Kidney (tissue), 14 donors: ENCODE data around the gene ARHGAP18. TPM values are rescaled to one million over a fixed set of nuclear protein-coding genes. Genes with fewer than 3 reads are reported as not detected.

Source experiments
- DNase-seq, 5 donors: peaks; one replicate each; pipeline ENCODE4 v3.0.0-alpha.2; 2013 to 2020
- FAIRE-seq: peaks from 2 replicates; lab custom pipeline; 2012; peaks lifted over from hg19 to GRCh38; lab: Jason Lieb, UNC
- H3K27ac ChIP-seq, 2 donors: one replicate each; pipeline ENCODE4 v1.7.0; 2013; ENCODE audit warnings: low read depth in 2 of 2, low read length in 2 of 2, inconsistent platforms in 1 of 2
- H3K27me3 ChIP-seq: one replicate; pipeline ENCODE4 v1.7.1; 2013; ENCODE audit warnings: low read length, inconsistent platforms; ENCODE audit not compliant: control insufficient read depth, insufficient read depth
- H3K36me3 ChIP-seq, 3 donors: one replicate each; pipeline versions ENCODE4 v1.7.0 to v1.7.1; 2013; ENCODE audit warnings: low read length in 3 of 3, control low read depth in 1 of 3, inconsistent platforms in 1 of 3; ENCODE audit not compliant: insufficient read depth in 3 of 3, control insufficient read depth in 2 of 3
- H3K4me1 ChIP-seq, 3 donors: one replicate each; pipeline versions ENCODE4 v1.7.0 to v1.7.1; 2013; ENCODE audit warnings: low read length in 3 of 3, inconsistent platforms in 1 of 3, low read depth in 1 of 3; ENCODE audit not compliant: control insufficient read depth in 2 of 3, insufficient read depth in 2 of 3
- H3K4me3 ChIP-seq, 3 donors: one replicate each; pipeline versions ENCODE4 v1.7.0 to v1.8.1; 2013; ENCODE audit warnings: low read length in 3 of 3, control low read depth in 1 of 3, inconsistent platforms in 1 of 3
- H3K9ac ChIP-seq, 3 donors: one replicate each; pipeline versions ENCODE4 v1.7.0 to v1.7.1; 2013; ENCODE audit warnings: low read length in 3 of 3, control low read depth in 1 of 3, inconsistent platforms in 1 of 3
- H3K9me3 ChIP-seq, 3 donors: one replicate each; pipeline versions ENCODE4 v1.7.0 to v1.7.1; 2013; ENCODE audit warnings: low read length in 3 of 3, control low read depth in 1 of 3, inconsistent platforms in 1 of 3; ENCODE audit not compliant: control insufficient read depth in 2 of 3, insufficient read depth in 1 of 3
- intact Hi-C: fragments of 100-400 bp; cut with DNase I; formaldehyde crosslinking; loops from one replicate; pipeline ENCODE4 v1.11.1; 2022
- polyA plus RNA-seq: library from polyadenylated mRNA; stranded (reverse); fragments of 350-450 nt; fragmentation: Illumina TruSeq; extraction: RNeasy Lipid Tissue Mini Kit (QIAGEN cat#74804); gene quantifications from one replicate; pipeline ENCODE4 v1.2.3, GENCODE V29; 2014; ENCODE audit warnings: low read depth, low replicate concordance; ENCODE audit not compliant: insufficient read depth
- total RNA-seq: library from RNA; stranded (reverse); fragmentation: NEBNext Ultra II Directional; extraction: Animal tissue kit (Norgen Biotek cat#: 25700); gene quantifications from one replicate; pipeline ENCODE4 v1.2.1, GENCODE V29; 2021
- TF ChIP-seq, protein P1 (sequence below): IDR thresholded peaks from 3 replicates; pipeline ENCODE4 v1.5.1; 2012; ENCODE audit warnings: mild to moderate bottlenecking, moderate library complexity, borderline replicate concordance; ENCODE audit not compliant: insufficient read depth; ENCODE audit errors: extremely low read depth
- donor health status: control.
- donor health status: control.
- donor health status: control.
- donor health status: control.
- donor health status: control.
- donor health status: DM: yes; HTN: yes; CAD: no.
- donor health status: Normal renal cell carcinoma (clear cell type).

The ARHGAP18 gene
- total and polyA plus RNA-seq, 2 donors from 2014 or later, result 26.5 to 39.8 TPM

DNA sequence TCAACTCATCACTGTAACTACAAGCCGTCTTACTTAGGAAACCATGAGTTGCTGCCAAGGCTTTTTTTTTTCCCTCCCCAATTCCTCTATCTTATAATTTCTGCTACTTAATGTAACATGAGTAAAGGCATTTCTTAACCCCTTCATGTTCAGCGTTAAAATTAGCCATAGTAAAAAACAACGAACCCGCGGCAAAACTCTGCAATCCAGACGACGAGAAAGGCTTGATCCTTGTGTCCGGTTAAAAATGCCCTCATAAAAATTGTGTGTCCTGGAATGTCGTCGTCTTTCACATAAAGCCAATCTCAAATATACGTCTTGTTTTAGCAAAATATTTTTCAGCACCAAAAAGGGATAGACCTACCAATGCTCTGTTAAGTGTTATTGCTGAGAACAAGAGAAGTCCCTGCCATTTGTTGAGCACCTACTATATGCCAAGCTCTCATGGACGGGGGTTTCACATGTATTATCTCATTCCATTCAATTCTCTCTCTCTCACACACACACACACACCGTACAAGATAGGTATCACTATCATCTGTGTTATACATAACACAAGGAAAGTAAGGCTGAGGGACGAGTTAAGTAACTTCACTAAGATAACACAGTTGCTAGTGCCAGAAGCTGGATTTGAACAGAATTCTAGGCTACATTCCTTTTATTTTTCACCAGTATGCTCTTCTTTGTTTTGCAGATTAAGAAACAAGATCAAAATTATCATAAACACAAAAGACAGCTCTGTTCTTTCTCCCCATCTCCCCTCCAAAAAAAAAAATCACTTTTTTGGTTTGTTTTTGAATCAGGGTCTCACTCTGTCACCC lies 683 bp upstream of the ARHGAP18 start:
- Histone ChIP-seq H3K4me3 (peak overlapping the region; percentile 69 to 100 (median 84)), H3K9me3 (no peaks in the 10 kb centered on the region), H3K36me3 (no peaks in the 10 kb centered on the region), H3K27ac (peak overlapping the region; percentile 78 to 97), H3K27me3 (no peaks in the 10 kb centered on the region), H3K4me1 (peaks cover 0 to 14% (median 0%) of the 10 kb centered on the region in 3 donors), H3K9ac (peak overlapping the region in 1 of 3 donors; percentile 85)
- TF ChIP-seq, protein P1, sequence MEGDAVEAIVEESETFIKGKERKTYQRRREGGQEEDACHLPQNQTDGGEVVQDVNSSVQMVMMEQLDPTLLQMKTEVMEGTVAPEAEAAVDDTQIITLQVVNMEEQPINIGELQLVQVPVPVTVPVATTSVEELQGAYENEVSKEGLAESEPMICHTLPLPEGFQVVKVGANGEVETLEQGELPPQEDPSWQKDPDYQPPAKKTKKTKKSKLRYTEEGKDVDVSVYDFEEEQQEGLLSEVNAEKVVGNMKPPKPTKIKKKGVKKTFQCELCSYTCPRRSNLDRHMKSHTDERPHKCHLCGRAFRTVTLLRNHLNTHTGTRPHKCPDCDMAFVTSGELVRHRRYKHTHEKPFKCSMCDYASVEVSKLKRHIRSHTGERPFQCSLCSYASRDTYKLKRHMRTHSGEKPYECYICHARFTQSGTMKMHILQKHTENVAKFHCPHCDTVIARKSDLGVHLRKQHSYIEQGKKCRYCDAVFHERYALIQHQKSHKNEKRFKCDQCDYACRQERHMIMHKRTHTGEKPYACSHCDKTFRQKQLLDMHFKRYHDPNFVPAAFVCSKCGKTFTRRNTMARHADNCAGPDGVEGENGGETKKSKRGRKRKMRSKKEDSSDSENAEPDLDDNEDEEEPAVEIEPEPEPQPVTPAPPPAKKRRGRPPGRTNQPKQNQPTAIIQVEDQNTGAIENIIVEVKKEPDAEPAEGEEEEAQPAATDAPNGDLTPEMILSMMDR, result no peak
- intact Hi-C loops, result no loop called here
- no peak for FAIRE-seq
- no peak for DNase-seq

DNA sequence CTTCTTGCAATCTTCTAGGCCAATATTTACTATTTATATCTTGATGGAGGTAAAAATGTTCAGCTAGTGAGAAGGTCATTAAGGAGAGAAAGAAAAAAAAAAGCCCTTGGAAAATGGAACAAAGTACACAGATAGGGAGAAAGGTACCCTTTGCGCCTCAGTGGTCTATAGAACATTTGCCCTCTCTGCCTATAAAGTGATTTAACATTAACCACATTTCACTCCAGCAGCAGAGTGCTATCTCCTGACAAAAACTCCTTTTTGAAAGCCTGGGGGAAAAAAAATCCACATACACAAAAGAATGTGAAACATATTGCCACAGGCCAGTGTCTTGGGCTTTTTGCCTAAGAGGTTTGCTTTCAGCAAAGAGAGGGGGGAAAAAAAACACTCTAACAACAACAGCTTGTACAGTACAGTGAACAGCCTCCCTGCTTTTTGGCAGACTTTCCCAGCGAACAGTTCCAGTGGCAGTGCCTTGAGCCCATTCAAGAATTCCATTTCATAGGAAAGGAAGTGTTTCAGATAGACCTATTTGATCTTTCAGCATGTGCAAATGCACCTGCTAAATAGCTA lies 695 bp downstream of the ARHGAP18 start:
- Histone ChIP-seq H3K4me3 (peak overlapping the region; percentile 69 to 100 (median 84)), H3K9me3 (no peaks in the 10 kb centered on the region), H3K27ac (peak overlapping the region; percentile 78 to 97), H3K36me3 (no peaks in the 10 kb centered on the region), H3K9ac (peak overlapping the region; percentile 68 to 89 (median 85)), H3K4me1 (peaks cover 0 to 17% (median 0%) of the 10 kb centered on the region in 3 donors), H3K27me3 (no peaks in the 10 kb centered on the region)
- intact Hi-C loops, result no loop called here
- TF ChIP-seq, protein P1, result no peak
- DNase-seq (peak in 3 of 5 donors; percentile 27 to 82 (median 71)), FAIRE-seq (no peak)

DNA sequence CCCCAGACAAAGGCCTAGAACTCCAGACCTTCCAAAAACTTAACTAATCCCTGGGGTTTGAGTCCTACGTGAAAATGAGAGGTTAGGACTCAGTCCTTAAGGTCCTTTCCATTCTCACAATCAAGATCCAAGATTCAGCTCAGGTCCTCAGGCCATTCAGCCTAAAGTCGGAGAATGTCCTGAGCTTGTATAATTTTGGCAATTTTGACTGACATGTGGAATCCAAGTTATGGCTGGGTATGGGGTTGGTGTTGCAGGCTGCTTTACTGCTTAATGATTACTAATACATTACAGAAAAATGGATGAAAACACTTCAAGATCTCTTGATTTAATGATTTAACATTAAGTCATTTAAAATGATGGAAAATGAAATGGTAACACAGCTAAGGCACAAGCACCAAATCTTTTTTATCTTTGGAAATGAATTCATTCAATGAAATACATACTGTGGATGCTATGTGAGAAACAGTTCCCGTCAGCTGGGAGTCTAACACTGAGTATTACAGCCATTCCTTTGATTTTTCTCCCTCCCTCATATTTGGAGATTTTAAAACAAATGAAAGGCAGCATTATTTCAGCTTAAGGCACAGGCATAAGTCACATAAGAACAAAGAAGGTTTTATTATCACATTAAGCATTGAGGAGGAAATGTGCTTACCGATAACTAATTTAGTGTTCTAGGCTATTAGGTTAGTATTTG lies 1.3 kb downstream of the ARHGAP18 start:
- Histone ChIP-seq H3K4me3 (peak overlapping the region; percentile 69 to 100 (median 84)), H3K9ac (peak overlapping the region; percentile 43 to 85 (median 69)), H3K27me3 (no peaks in the 10 kb centered on the region), H3K9me3 (no peaks in the 10 kb centered on the region), H3K36me3 (no peaks in the 10 kb centered on the region), H3K4me1 (peaks cover 0 to 17% (median 0%) of the 10 kb centered on the region in 3 donors), H3K27ac (peak overlapping the region in 1 of 2 donors; percentile 97)
- no peak for FAIRE-seq
- TF ChIP-seq, protein P1, result no peak
- DNase-seq, result no peak
- intact Hi-C loops, result no loop called here
